HEK293T (cell line): ENCODE results near the gene ANO10.

ENCODE experiments used
- ARNT ChIP-seq: fragments of 450-650 bp; IDR thresholded peaks from 2 replicates; pipeline ENCODE4 v1.6.1; 2017; ENCODE audit warnings: mild to moderate bottlenecking
- BHLHE40 ChIP-seq: fragments of 450-650 bp; IDR thresholded peaks from 2 replicates; pipeline ENCODE4 v1.6.1; 2016; ENCODE audit warnings: mild to moderate bottlenecking, moderate library complexity, borderline replicate concordance
- FOXK2 ChIP-seq: fragments of 450-650 bp; IDR thresholded peaks from 2 replicates; pipeline ENCODE4 v1.6.1; 2016; ENCODE audit warnings: mild to moderate bottlenecking
- L3MBTL2 ChIP-seq: fragments of 450-650 bp; conservative IDR thresholded peaks from 2 replicates; pipeline ENCODE4 v1.6.1; 2016; ENCODE audit warnings: mild to moderate bottlenecking
- SP1 ChIP-seq: fragments of 450-650 bp; IDR thresholded peaks from 2 replicates; pipeline ENCODE4 v1.6.1; 2017
- ZNF384 ChIP-seq: fragments of 450-650 bp; IDR thresholded peaks from 2 replicates; pipeline ENCODE4 v1.6.1; 2016

- TF ChIP-seq BHLHE40 (no peak), FOXK2 (no peak), SP1 (no peak), ARNT (no peak), L3MBTL2 (no peak), ZNF384 (no peak)
Measured at GRCh38 chr3:43542328-43543043, 79.3 kb downstream of the ANO10 start.
